ENCODE data around the gene N4BP2. TPM values are rescaled to one million over a fixed set of nuclear protein-coding genes. Genes with fewer than 3 reads are reported as not detected.
"Not testable (repeated sequence)": the region's sequence is repeated elsewhere in the genome, so short reads cannot be mapped to it uniquely, and the experiment has no call there.

N4BP2 gene
- total RNA-seq, 1 experiment from 2014 or later, result 20.7 TPM

DNA sequence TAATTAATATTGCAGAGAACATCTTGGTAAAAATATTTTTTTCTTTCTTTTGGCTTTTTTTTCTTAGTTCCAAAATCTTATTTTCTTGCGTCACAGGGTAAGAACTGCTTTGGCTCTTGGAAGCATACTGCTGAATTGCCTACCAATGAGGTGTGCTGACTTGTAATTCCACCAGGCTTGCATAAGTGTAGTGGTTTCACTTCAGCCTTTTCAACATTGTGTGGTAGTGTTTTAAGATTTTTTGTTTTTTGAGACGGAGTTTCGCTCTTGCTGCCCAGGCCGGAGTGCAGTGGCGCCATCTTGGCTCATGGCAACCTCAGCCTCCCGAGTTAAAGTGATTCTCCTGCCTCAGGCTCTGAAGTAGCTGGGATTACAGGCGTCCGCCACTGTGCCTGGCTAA, 42.4 kb downstream of the N4BP2 start:
- DNase-seq, result no peak
- H3K4me1 ChIP-seq (ENCODE audit: low read length), result peaks cover 7% of the 10 kb centered on the region; the same call in 1 of the 2 replicates
- H4K20me1 ChIP-seq (ENCODE audit: insufficient read depth, low read depth, low read length), result no peaks in the 10 kb centered on the region

DNA sequence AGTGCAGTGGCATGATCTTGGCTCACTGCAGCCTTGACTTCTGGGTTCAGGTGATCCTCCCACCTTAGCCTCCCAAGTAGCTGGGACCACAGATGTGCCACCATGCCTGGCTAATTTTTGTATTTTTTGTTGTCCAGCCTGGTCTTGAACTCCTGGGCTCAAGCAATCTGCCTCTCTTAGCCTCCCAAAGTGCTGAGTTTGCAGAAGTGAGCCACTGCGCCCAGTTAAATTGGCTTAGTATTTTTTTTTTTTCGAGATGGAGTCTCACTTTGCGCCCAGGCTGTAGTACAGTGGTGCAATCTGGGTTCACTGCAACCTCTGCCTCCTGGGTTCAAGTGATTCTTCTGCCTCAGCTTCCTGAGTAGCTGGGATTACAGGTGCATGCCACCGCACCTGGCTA, 50.5 kb downstream of the N4BP2 start:
- not testable (repeated sequence) for H3K4me1 ChIP-seq (ENCODE audit: low read length); H3K79me2 ChIP-seq (ENCODE audit: low read length); H2AFZ ChIP-seq (ENCODE audit: low read length); H3K27me3 ChIP-seq (ENCODE audit: low read length); H3K9ac ChIP-seq (ENCODE audit: low read length); H4K20me1 ChIP-seq (ENCODE audit: insufficient read depth, low read depth, low read length); H3K9me3 ChIP-seq (ENCODE audit: low read length); DNase-seq; H3K9me2 ChIP-seq (replicated peaks; ENCODE audit: insufficient read depth, low read length); H3K4me3 ChIP-seq (ENCODE audit: low read length); H3K4me2 ChIP-seq (ENCODE audit: low read depth, low read length, poor library complexity, severe bottlenecking); H3K27ac ChIP-seq (ENCODE audit: low read length); H3K36me3 ChIP-seq (ENCODE audit: insufficient read depth, low read length)

More for the DNA sequence above, 42.4 kb downstream of the N4BP2 start:
- no peak overlapping the region for H3K9ac ChIP-seq (ENCODE audit: low read length)
- peaks cover 29% of the 10 kb centered on the region for H3K79me2 ChIP-seq (ENCODE audit: low read length)
- no peak overlapping the region for H3K4me3 ChIP-seq (ENCODE audit: low read length)
- no peaks in the 10 kb centered on the region for H3K9me3 ChIP-seq (ENCODE audit: low read length)
- H3K9me2 ChIP-seq (replicated peaks; ENCODE audit: insufficient read depth, low read length), result no peaks in the 10 kb centered on the region
- H3K27ac ChIP-seq (ENCODE audit: low read length), result no peak overlapping the region
- H3K36me3 ChIP-seq (ENCODE audit: insufficient read depth, low read length), result no peaks in the 10 kb centered on the region
- no peak overlapping the region for H3K4me2 ChIP-seq (ENCODE audit: low read depth, low read length, poor library complexity, severe bottlenecking)
- no peaks in the 10 kb centered on the region for H3K27me3 ChIP-seq (ENCODE audit: low read length)
- no peak overlapping the region for H2AFZ ChIP-seq (ENCODE audit: low read length)

DNA sequence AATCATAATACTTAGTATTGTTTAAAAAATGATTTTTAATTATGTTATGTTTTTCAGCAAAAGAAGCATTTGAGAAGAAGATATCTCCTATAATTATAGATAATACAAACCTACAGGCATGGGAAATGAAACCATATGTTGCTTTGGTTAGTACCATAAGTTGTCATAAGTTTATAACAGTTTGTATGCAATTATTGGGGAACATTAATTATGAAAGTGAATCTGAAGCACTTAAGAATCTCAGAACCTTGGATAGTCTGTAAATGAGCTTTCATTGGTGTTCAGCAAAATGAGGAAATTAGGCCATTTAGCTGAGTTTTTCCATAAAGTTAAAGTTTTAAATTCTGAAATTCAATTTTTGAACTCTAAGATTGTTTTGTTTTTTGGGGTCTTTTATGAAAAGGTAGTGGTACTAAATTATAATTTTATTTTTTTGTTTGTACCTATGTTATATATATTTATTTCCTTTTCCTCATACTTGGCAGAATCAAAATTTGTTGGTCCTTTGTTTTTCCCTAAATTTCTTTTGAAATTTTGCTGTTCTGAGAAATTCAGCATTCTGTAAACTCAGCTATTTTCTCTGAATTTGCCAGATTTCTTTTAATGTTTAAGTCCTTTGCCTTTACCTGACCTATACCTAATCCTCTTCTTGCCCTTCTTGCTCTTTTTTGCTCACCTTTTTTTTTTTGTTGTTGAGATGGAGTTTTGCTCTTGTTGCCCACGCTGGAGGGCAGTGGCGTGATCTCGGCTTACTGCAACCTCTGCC, 55.6 kb downstream of the N4BP2 start:
- Histone ChIP-seq H3K4me2 (ENCODE audit: low read depth, low read length, poor library complexity, severe bottlenecking) (no peak overlapping the region), H3K27ac (ENCODE audit: low read length) (no peak overlapping the region), H3K9me3 (ENCODE audit: low read length) (no peaks in the 10 kb centered on the region), H3K27me3 (ENCODE audit: low read length) (no peaks in the 10 kb centered on the region), H3K4me3 (ENCODE audit: low read length) (no peak overlapping the region), H2AFZ (ENCODE audit: low read length) (no peak overlapping the region), H3K9me2 (replicated peaks; ENCODE audit: insufficient read depth, low read length) (no peaks in the 10 kb centered on the region), H3K9ac (ENCODE audit: low read length) (no peak overlapping the region), H3K79me2 (ENCODE audit: low read length) (no peaks in the 10 kb centered on the region), H4K20me1 (ENCODE audit: insufficient read depth, low read depth, low read length) (no peaks in the 10 kb centered on the region), H3K4me1 (ENCODE audit: low read length) (no peaks in the 10 kb centered on the region; the same call in 1 of the 2 replicates), H3K36me3 (ENCODE audit: insufficient read depth, low read length) (no peaks in the 10 kb centered on the region)
- DNase-seq, result no peak

DNA sequence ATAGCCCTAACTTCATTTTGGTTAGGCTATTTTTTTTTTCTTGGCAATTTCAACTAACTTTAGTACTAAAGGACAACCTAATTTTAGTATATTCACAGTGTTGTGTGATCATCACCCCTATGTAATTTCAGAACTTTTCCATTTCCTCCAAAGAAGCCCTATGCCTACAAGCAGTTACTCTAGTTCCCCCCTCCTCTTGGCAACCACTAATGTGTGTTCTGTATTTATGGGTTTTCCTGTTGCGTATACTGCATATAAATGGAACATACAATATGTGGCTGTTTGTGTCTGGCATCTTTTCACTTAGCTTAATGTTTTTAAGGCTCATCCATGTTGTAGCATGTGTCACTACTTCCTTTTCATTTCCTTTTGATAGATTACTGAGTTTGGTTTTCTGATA, 57.6 kb downstream of the N4BP2 start:
- H3K4me1 ChIP-seq (ENCODE audit: low read length), result peaks cover 7% of the 10 kb centered on the region
- H3K9me3 ChIP-seq (ENCODE audit: low read length), result no peaks in the 10 kb centered on the region
- no peak overlapping the region for H3K9ac ChIP-seq (ENCODE audit: low read length)
- no peak overlapping the region for H2AFZ ChIP-seq (ENCODE audit: low read length)
- no peaks in the 10 kb centered on the region for H3K27me3 ChIP-seq (ENCODE audit: low read length)
- DNase-seq, result no peak
- H3K4me2 ChIP-seq (ENCODE audit: low read depth, low read length, poor library complexity, severe bottlenecking), result no peak overlapping the region
- no peaks in the 10 kb centered on the region for H3K36me3 ChIP-seq (ENCODE audit: insufficient read depth, low read length)
- H4K20me1 ChIP-seq (ENCODE audit: insufficient read depth, low read depth, low read length), result no peaks in the 10 kb centered on the region
- no peaks in the 10 kb centered on the region for H3K9me2 ChIP-seq (replicated peaks; ENCODE audit: insufficient read depth, low read length)
- no peak overlapping the region for H3K4me3 ChIP-seq (ENCODE audit: low read length)
- H3K27ac ChIP-seq (ENCODE audit: low read length), result no peak overlapping the region
- H3K79me2 ChIP-seq (ENCODE audit: low read length), result no peaks in the 10 kb centered on the region

DNA sequence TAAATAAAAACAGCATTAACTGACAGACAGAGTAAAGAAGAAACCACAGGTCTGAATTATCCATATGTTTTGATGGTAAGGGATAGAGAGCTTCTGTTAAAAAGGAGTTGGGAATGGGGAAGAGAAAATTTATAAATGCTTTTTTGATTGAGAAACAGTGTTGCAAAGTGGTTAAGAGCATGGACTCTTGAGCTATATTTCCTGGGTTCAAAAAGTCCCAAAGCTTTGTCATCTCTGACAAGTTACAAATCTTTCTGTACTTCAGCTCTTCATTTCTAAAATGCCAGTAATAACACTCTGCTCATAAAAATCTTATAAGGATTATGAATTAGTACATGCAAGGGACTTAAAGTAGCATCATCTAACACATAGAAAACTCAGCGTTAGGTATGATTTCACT, 62.2 kb downstream of the N4BP2 start:
- H3K4me2 ChIP-seq (ENCODE audit: low read depth, low read length, poor library complexity, severe bottlenecking), result peak overlapping the region; percentile 12
- no peak overlapping the region for H3K9ac ChIP-seq (ENCODE audit: low read length)
- H3K36me3 ChIP-seq (ENCODE audit: insufficient read depth, low read length), result peaks cover 9% of the 10 kb centered on the region; the same call in 1 of the 2 replicates
- H3K9me3 ChIP-seq (ENCODE audit: low read length), result no peaks in the 10 kb centered on the region
- no peaks in the 10 kb centered on the region for H4K20me1 ChIP-seq (ENCODE audit: insufficient read depth, low read depth, low read length)
- no peak overlapping the region for H3K4me3 ChIP-seq (ENCODE audit: low read length)
- no peaks in the 10 kb centered on the region for H3K27me3 ChIP-seq (ENCODE audit: low read length)
- H3K9me2 ChIP-seq (replicated peaks; ENCODE audit: insufficient read depth, low read length), result no peaks in the 10 kb centered on the region
- peaks cover 32% of the 10 kb centered on the region for H3K4me1 ChIP-seq (ENCODE audit: low read length)
- no peaks in the 10 kb centered on the region for H3K79me2 ChIP-seq (ENCODE audit: low read length)
- no peak overlapping the region for H2AFZ ChIP-seq (ENCODE audit: low read length)
- DNase-seq, result no peak
- H3K27ac ChIP-seq (ENCODE audit: low read length), result 0 out of 2 replicates have a peak overlapping the region, but pooled peaks have one; percentile 36

DNA sequence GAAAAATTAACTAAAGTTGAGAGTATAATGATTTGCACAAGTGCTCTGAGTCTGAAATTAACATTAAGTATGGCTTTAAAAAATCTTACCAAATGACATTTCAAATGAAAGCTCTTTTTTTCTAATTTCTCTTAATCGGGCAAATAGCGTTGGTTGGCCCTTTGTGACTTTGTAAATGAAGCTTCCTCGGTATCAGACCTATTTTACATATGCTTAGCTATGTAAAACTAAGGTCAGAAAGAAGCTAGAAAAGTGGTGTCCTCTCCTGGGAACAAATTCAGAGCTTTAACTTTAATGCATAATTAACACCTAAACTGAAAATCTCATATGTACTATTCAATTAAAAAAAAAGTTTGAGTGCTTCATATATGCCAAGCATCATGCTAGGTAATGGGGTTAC, 62.7 kb downstream of the N4BP2 start:
- Histone ChIP-seq H3K4me2 (ENCODE audit: low read depth, low read length, poor library complexity, severe bottlenecking) (peak overlapping the region; percentile 12), H3K9ac (ENCODE audit: low read length) (no peak overlapping the region), H3K36me3 (ENCODE audit: insufficient read depth, low read length) (peaks cover 10% of the 10 kb centered on the region; the same call in 1 of the 2 replicates), H3K79me2 (ENCODE audit: low read length) (no peaks in the 10 kb centered on the region), H3K4me3 (ENCODE audit: low read length) (no peak overlapping the region), H3K4me1 (ENCODE audit: low read length) (peaks cover 32% of the 10 kb centered on the region), H3K9me3 (ENCODE audit: low read length) (no peaks in the 10 kb centered on the region), H3K9me2 (replicated peaks; ENCODE audit: insufficient read depth, low read length) (no peaks in the 10 kb centered on the region), H3K27ac (ENCODE audit: low read length) (peak overlapping the region; percentile 36), H3K27me3 (ENCODE audit: low read length) (no peaks in the 10 kb centered on the region), H2AFZ (ENCODE audit: low read length) (no peak overlapping the region), H4K20me1 (ENCODE audit: insufficient read depth, low read depth, low read length) (no peaks in the 10 kb centered on the region)
- no peak for DNase-seq

DNA sequence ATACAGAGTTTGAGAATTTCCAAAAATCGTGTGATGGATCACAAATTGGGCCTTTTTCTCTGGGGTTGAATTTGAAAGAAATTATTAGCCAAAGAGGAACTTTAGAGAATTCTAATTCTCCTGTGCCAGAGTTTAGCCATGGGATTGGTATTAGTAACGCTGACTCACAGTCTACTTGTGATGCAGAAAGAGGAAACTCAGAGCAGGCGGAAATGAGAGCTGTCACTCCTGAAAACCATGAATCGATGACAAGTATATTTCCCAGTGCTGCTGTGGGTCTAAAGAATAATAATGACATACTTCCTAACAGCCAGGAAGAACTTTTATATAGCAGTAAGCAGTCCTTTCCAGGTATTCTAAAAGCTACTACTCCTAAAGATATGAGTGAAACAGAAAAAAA, 64.9 kb downstream of the N4BP2 start:
- peak overlapping the region; percentile 40 for H3K9ac ChIP-seq (ENCODE audit: low read length)

DNA sequence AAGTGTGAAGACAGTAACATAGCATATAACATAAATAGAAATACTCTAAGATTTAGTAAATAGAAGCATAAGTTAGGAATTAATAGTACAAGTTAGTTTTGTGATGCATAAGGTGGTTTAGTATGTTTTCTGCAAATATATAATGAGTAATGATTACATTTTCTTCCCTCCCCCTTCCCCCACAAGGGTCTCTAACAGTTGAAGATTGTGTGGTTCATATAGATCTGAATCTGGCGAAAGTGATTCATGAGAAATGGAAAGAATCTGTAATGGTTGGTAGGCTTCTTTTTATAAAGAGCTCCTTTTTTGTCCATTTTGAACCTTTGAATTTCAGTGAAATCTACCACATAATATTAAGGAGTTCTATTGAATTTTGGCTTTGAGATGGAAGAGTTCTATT, 66.3 kb downstream of the N4BP2 start:
- Histone ChIP-seq H3K79me2 (ENCODE audit: low read length) (no peaks in the 10 kb centered on the region), H3K9me2 (replicated peaks; ENCODE audit: insufficient read depth, low read length) (no peaks in the 10 kb centered on the region), H3K27ac (ENCODE audit: low read length) (no peak overlapping the region), H3K36me3 (ENCODE audit: insufficient read depth, low read length) (peaks cover 10% of the 10 kb centered on the region; the same call in 1 of the 2 replicates), H3K4me1 (ENCODE audit: low read length) (peaks cover 32% of the 10 kb centered on the region), H3K4me3 (ENCODE audit: low read length) (no peak overlapping the region), H3K27me3 (ENCODE audit: low read length) (no peaks in the 10 kb centered on the region), H3K9me3 (ENCODE audit: low read length) (no peaks in the 10 kb centered on the region), H3K4me2 (ENCODE audit: low read depth, low read length, poor library complexity, severe bottlenecking) (no peak overlapping the region), H2AFZ (ENCODE audit: low read length) (no peak overlapping the region), H4K20me1 (ENCODE audit: insufficient read depth, low read depth, low read length) (no peaks in the 10 kb centered on the region), H3K9ac (ENCODE audit: low read length) (no peak overlapping the region)
- no peak for DNase-seq

More for the DNA sequence above, 64.9 kb downstream of the N4BP2 start:
- Histone ChIP-seq H3K27ac (ENCODE audit: low read length) (peak overlapping the region; percentile 67), H2AFZ (ENCODE audit: low read length) (peak overlapping the region; percentile 48), H3K9me3 (ENCODE audit: low read length) (no peaks in the 10 kb centered on the region), H3K9me2 (replicated peaks; ENCODE audit: insufficient read depth, low read length) (no peaks in the 10 kb centered on the region), H3K79me2 (ENCODE audit: low read length) (no peaks in the 10 kb centered on the region), H4K20me1 (ENCODE audit: insufficient read depth, low read depth, low read length) (no peaks in the 10 kb centered on the region), H3K4me1 (ENCODE audit: low read length) (peaks cover 32% of the 10 kb centered on the region), H3K4me3 (ENCODE audit: low read length) (no peak overlapping the region), H3K4me2 (ENCODE audit: low read depth, low read length, poor library complexity, severe bottlenecking) (peak overlapping the region; percentile 51), H3K36me3 (ENCODE audit: insufficient read depth, low read length) (peaks cover 10% of the 10 kb centered on the region; the same call in 1 of the 2 replicates), H3K27me3 (ENCODE audit: low read length) (no peaks in the 10 kb centered on the region)
- DNase-seq, result peak; percentile 48

Measured in Karpas-422 (cell line).